ENCODE data around the gene RPL10. TPM values are rescaled to one million over a fixed set of nuclear protein-coding genes. Genes with fewer than 3 reads are reported as not detected.

Gene RPL10
- total and polyA plus RNA-seq, 2 of the 8 experiments (the other 6 are each of a cell fraction or from before 2014, with no cell fraction given): 2,633 to 4,293 TPM

GRCh38 chrX:154444755-154445246 is 46.6 kb downstream of the RPL10 start:
- ChIA-PET CTCF (ENCODE audit: partially characterized antibody) (interaction anchor here (0.6 to 1.6 kb wide), 5 partner anchors 9 to 100 kb away, joined by 3 read pairs; partner anchors contain the start of gene SLC10A3), POLR2A (ENCODE audit: partially characterized antibody) (interaction anchor here (1.0 to 2.9 kb wide), 5 partner anchors 10 to 90 kb away, joined by 3 to 9 read pairs (median 5); partner anchors contain the start of genes ATP6AP1 and RPL10)
- TF ChIP-seq TCF12 (IDR thresholded peaks at IDR 0.05; ENCODE audit: low read depth, low read length) (no peak), SIRT6 (IDR thresholded peaks at IDR 0.05; ENCODE audit: low read length) (no peak), YY1 (IDR thresholded peaks at IDR 0.05; ENCODE audit: low read depth, low read length) (no peak), CHD1 (IDR thresholded peaks at IDR 0.05; ENCODE audit: low read depth, low read length) (no peak), NRF1 (IDR thresholded peaks at IDR 0.05; ENCODE audit: low read depth, low read length) (no peak), EP300 (IDR thresholded peaks at IDR 0.05; ENCODE audit: borderline replicate concordance in 1 of 2, low read depth in 2 of 2, low read length in 2 of 2) (no peak), CHD2 (IDR thresholded peaks at IDR 0.05; ENCODE audit: low read length) (no peak), KDM1A (IDR thresholded peaks at IDR 0.05; ENCODE audit: borderline replicate concordance, low read length) (no peak), SIX5 (IDR thresholded peaks at IDR 0.05; ENCODE audit: low read depth, low read length) (no peak), RNF2 (IDR thresholded peaks at IDR 0.05; ENCODE audit: borderline replicate concordance, low read depth, low read length, missing control alignments, poor library complexity, severe bottlenecking) (no peak), SIN3A (conservative IDR thresholded peaks at IDR 0.05 in 1 of 2, IDR thresholded peaks at IDR 0.05 in 1 of 2; ENCODE audit: low read depth in 1 of 2, low read length in 2 of 2) (no peak), E2F6 (IDR thresholded peaks at IDR 0.05) (no peak)

More at GRCh38 chrX:154444755-154445246, 46.6 kb downstream of the RPL10 start:
- Histone ChIP-seq H4K91ac (replicated peaks; ENCODE audit: insufficient read length, low read length) (no peak overlapping the region), H3K9ac (replicated peaks in 1 of 4; ENCODE audit: extremely low read depth in 1 of 4, low read depth in 3 of 4, low read length in 3 of 4) (peak overlapping the region in 2 of 4 experiments; percentile 28 to 37; a peak in 2 of 7 replicates), H3K56ac (replicated peaks; ENCODE audit: insufficient read length, low read depth, low read length) (no peak overlapping the region), H3K79me1 (ENCODE audit: low read depth, low read length) (no peaks in the 10 kb centered on the region; the same call in 1 of the 2 replicates), H4K20me1 (replicated peaks in 1 of 2; ENCODE audit: control insufficient read depth in 1 of 2, insufficient read depth in 2 of 2, low read length in 2 of 2) (peaks cover 0 to 5% of the 10 kb centered on the region in 2 experiments), H3K4ac (replicated peaks; ENCODE audit: insufficient read length, low read depth, low read length) (no peak overlapping the region), H3K27me3 (replicated peaks in 1 of 4; ENCODE audit: control insufficient read depth in 3 of 4, extremely low read depth in 1 of 4, insufficient read depth in 3 of 4, low read length in 3 of 4) (no peaks in the 10 kb centered on the region), H3K14ac (ENCODE audit: insufficient read length) (no peak overlapping the region), H3K36me3 (ENCODE audit: control insufficient read depth in 2 of 4, insufficient read depth in 4 of 4, low read length in 3 of 4) (peaks cover 0 to 35% (median 15%) of the 10 kb centered on the region in 4 experiments; a peak in 5 of 8 replicates), H3K9me3 (ENCODE audit: insufficient read depth in 2 of 2, low read depth in 1 of 2, low read length in 1 of 2) (no peaks in the 10 kb centered on the region), H2BK20ac (ENCODE audit: low read length) (no peak overlapping the region), H2AFZ (ENCODE audit: low read length) (no peak overlapping the region), H3K23me2 (ENCODE audit: low read depth, low read length) (peaks cover 3% of the 10 kb centered on the region; the same call in 1 of the 2 replicates), H2BK120ac (replicated peaks; ENCODE audit: low read depth, low read length) (no peak overlapping the region), H3K4me1 (replicated peaks in 1 of 4; ENCODE audit: control insufficient read depth in 3 of 4, insufficient read depth in 4 of 4, low read length in 3 of 4) (peaks cover 0 to 4% (median 0%) of the 10 kb centered on the region in 4 experiments; a peak in 1 of 7 replicates), H2AK5ac (ENCODE audit: low read depth, low read length) (no peak overlapping the region), H3K27ac (ENCODE audit: low read depth, low read length) (no peak overlapping the region), H3K4me3 (ENCODE audit: extremely low read depth in 1 of 4, insufficient read depth in 2 of 4, low read depth in 3 of 4, low read length in 4 of 4) (peak overlapping the region; percentile 38 to 71 (median 49)), H3K4me2 (ENCODE audit: insufficient read depth in 1 of 2, low read depth in 2 of 2, low read length in 2 of 2) (peak overlapping the region; percentile 69 to 70), H4K8ac (ENCODE audit: extremely low read depth, insufficient read depth, low read length) (0 out of 2 replicates have a peak overlapping the region, but pooled peaks have one; percentile 25), H4K5ac (ENCODE audit: insufficient read length, low read depth, low read length) (no peak overlapping the region), H3K79me2 (ENCODE audit: control insufficient read depth in 1 of 2, insufficient read depth in 2 of 2, low read length in 2 of 2) (no peaks in the 10 kb centered on the region; a peak in 1 of 4 replicates), H3K18ac (ENCODE audit: extremely low read depth, low read length) (no peak overlapping the region), H2BK12ac (ENCODE audit: low read depth, low read length) (no peak overlapping the region), H2BK15ac (ENCODE audit: low read length) (no peak overlapping the region), H2BK5ac (ENCODE audit: low read depth, low read length) (no peak overlapping the region), H3K23ac (ENCODE audit: insufficient read length) (no peak overlapping the region)
- no peak for DNase-seq (ENCODE audit: low read depth in 1 of 2, low spot score in 2 of 2)
- WGBS, 2 experiments (ENCODE audit: extremely low coverage in 1 of 2, insufficient coverage in 1 of 2, insufficient read length in 1 of 2, insufficient replicate concordance in 2 of 2, low coverage in 1 of 2, low lambda C conversion rate in 2 of 2, missing lambda C conversion rate in 1 of 2): 81% methylated on average over 4 of the region's 13 CpGs; no CpG with 5 or more reads in 1 of the 2 experiments
- FAIRE-seq: no peak
